22Rv1 (cell line): ENCODE data around the gene KCNH1.

ENCODE experiments used
- ZFX ChIP-seq: fragments of 450-650 bp; IDR thresholded peaks from 2 replicates; pipeline ENCODE4 v1.6.1; 2017; ENCODE audit warnings: antibody characterized with exemption, borderline replicate concordance
- TF ChIP-seq, protein P1 (sequence below): fragments of 450-650 bp; IDR thresholded peaks from 2 replicates; pipeline ENCODE4 v1.5.1; 2017; ENCODE audit warnings: mild to moderate bottlenecking

DNA sequence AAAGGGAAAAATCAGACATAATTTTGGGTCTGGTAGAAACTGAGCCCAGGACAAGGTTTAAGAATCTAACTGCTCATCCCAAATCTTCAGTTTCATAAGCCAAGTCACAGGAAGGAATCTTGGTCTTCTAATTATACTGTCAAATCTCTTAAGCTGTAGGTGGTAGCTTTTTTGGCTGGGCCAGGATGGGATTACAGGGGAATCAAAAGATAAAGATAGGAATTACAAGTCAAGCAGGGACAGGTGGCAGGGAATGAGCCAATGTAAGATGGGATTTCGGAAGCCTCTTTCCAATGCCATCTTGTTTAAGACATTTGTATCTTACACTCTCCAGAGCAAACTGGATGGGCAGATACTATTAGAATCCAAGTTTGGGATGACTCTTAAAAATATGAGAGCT is 383.5 kb downstream of the KCNH1 start:
- TF ChIP-seq, protein P1, sequence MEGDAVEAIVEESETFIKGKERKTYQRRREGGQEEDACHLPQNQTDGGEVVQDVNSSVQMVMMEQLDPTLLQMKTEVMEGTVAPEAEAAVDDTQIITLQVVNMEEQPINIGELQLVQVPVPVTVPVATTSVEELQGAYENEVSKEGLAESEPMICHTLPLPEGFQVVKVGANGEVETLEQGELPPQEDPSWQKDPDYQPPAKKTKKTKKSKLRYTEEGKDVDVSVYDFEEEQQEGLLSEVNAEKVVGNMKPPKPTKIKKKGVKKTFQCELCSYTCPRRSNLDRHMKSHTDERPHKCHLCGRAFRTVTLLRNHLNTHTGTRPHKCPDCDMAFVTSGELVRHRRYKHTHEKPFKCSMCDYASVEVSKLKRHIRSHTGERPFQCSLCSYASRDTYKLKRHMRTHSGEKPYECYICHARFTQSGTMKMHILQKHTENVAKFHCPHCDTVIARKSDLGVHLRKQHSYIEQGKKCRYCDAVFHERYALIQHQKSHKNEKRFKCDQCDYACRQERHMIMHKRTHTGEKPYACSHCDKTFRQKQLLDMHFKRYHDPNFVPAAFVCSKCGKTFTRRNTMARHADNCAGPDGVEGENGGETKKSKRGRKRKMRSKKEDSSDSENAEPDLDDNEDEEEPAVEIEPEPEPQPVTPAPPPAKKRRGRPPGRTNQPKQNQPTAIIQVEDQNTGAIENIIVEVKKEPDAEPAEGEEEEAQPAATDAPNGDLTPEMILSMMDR = no peak
- TF ChIP-seq ZFX = no peak
